ENCODE measurements around the gene PRKAR1A.

- TF ChIP-seq CTCF (IDR thresholded peaks at IDR 0.05; ENCODE audit: insufficient read depth, low read length, poor library complexity, severe bottlenecking) = no peak
- TF ChIP-seq EZH2phosphoT487 (conservative IDR thresholded peaks at IDR 0.05; ENCODE audit: low read length) = no peak
Measured at GRCh38 chr17:68522266-68522665, 10.0 kb downstream of the PRKAR1A start.
